Suprapubic skin (tissue), 4 donors: Measurements from ENCODE around the gene AGTPBP1. TPM values are rescaled to one million over a fixed set of nuclear protein-coding genes. Genes with fewer than 3 reads are reported as not detected.

ENCODE experiments used
- DNase-seq, 2 donors: peaks; one replicate each; pipeline ENCODE4 v3.0.0-alpha.2; 2019; ENCODE audit warnings: low spot score in 2 of 2
- H3K27ac ChIP-seq: fragments of 200-600 bp; sonication (generic); one replicate; pipeline ENCODE4 v1.5.1; 2019
- H3K27me3 ChIP-seq: fragments of 200-600 bp; sonication (generic); one replicate; pipeline ENCODE4 v1.5.1; 2019
- H3K36me3 ChIP-seq: fragments of 200-600 bp; sonication (generic); one replicate; pipeline ENCODE4 v1.5.1; 2019
- H3K4me1 ChIP-seq: fragments of 200-600 bp; sonication (generic); one replicate; pipeline ENCODE4 v1.5.1; 2019
- H3K4me3 ChIP-seq: fragments of 200-600 bp; sonication (generic); one replicate; pipeline ENCODE4 v1.5.1; 2019; ENCODE audit warnings: mild to moderate bottlenecking
- H3K9me3 ChIP-seq: fragments of 200-600 bp; sonication (generic); one replicate; pipeline ENCODE4 v1.5.1; 2019
- CTCF ChIP-seq, 2 donors: fragments of 200-600 bp in 1 of 2; fragments of 450-650 bp in 1 of 2; sonication (generic) in 1 of 2; IDR thresholded peaks; one replicate each; pipeline ENCODE4 v1.5.1; 2016 to 2019; ENCODE audit warnings: antibody characterized with exemption in 2 of 2, mild to moderate bottlenecking in 1 of 2, moderate library complexity in 1 of 2
- EP300 ChIP-seq: sonication (generic); formaldehyde crosslinking; IDR thresholded peaks from one replicate; pipeline ENCODE4 v1.6.1; 2017; ENCODE audit warnings: antibody characterized with exemption
- POLR2A ChIP-seq, 2 donors: fragments of 450-650 bp; IDR thresholded peaks; one replicate each; pipeline ENCODE4 v1.6.1; 2017; ENCODE audit warnings: antibody characterized with exemption in 2 of 2, mild to moderate bottlenecking in 2 of 2, moderate library complexity in 2 of 2
- POLR2AphosphoS5 ChIP-seq, 3 donors: sonication (generic); formaldehyde crosslinking; IDR thresholded peaks; one replicate each; pipeline ENCODE4 v1.6.1; 2017; ENCODE audit warnings: antibody characterized with exemption in 3 of 3
- WGBS: methylation state at CpG from one replicate; pipeline ENCODE4 v1.1.5; 2018; 5-methylcytosine and 5-hydroxymethylcytosine counted together
- total RNA-seq, 4 donors: library from RNA; depleted of rRNA; stranded (reverse); fragments of >200 nt; gene quantifications; one replicate each; pipeline ENCODE4 v1.1.0, GENCODE V29; 2016

Gene AGTPBP1
- total RNA-seq, 4 donors from 2014 or later: 12.0 to 19.4 (median 15.7) TPM

GRCh38 chr9:85645909-85646627, 95.7 kb downstream of the AGTPBP1 start:
- Histone ChIP-seq H3K27me3 (no peaks in the 10 kb centered on the region), H3K36me3 (no peaks in the 10 kb centered on the region), H3K27ac (no peak overlapping the region), H3K4me1 (no peaks in the 10 kb centered on the region), H3K9me3 (no peaks in the 10 kb centered on the region), H3K4me3 (no peak overlapping the region)
- 90% methylated on average over 3 of the region's 3 CpGs for WGBS
- no peak for DNase-seq
- no peak for TF ChIP-seq POLR2AphosphoS5 (IDR thresholded peaks at IDR 0.05)
- TF ChIP-seq POLR2A (IDR thresholded peaks at IDR 0.05): no peak
- no peak for TF ChIP-seq CTCF (IDR thresholded peaks at IDR 0.05)
- no peak for TF ChIP-seq EP300

GRCh38 chr9:85640425-85640824, 101.3 kb downstream of the AGTPBP1 start:
- H3K9me3 ChIP-seq: no peaks in the 10 kb centered on the region
- H3K4me3 ChIP-seq: no peak overlapping the region
- TF ChIP-seq POLR2AphosphoS5 (IDR thresholded peaks at IDR 0.05) (no peak), EP300 (no peak), CTCF (IDR thresholded peaks at IDR 0.05) (no peak), POLR2A (IDR thresholded peaks at IDR 0.05) (no peak)
- H3K36me3 ChIP-seq: no peaks in the 10 kb centered on the region
- H3K27ac ChIP-seq: no peak overlapping the region
- 84% methylated on average over 1 of the region's 1 CpG for WGBS
- H3K4me1 ChIP-seq: no peaks in the 10 kb centered on the region
- no peak for DNase-seq
- H3K27me3 ChIP-seq: no peaks in the 10 kb centered on the region

GRCh38 chr9:85639675-85640186, 102.0 kb downstream of the AGTPBP1 start:
- DNase-seq: no peak
- H3K36me3 ChIP-seq: no peaks in the 10 kb centered on the region
- H3K27ac ChIP-seq: no peak overlapping the region
- no peaks in the 10 kb centered on the region for H3K4me1 ChIP-seq
- H3K27me3 ChIP-seq: no peaks in the 10 kb centered on the region
- no peak overlapping the region for H3K4me3 ChIP-seq
- TF ChIP-seq POLR2AphosphoS5 (IDR thresholded peaks at IDR 0.05) (no peak), POLR2A (IDR thresholded peaks at IDR 0.05) (no peak), CTCF (IDR thresholded peaks at IDR 0.05) (no peak), EP300 (no peak)
- H3K9me3 ChIP-seq: no peaks in the 10 kb centered on the region
- 76% methylated on average over 3 of the region's 3 CpGs for WGBS

- no peaks in the 10 kb centered on the region for H3K4me1 ChIP-seq
- no peaks in the 10 kb centered on the region for H3K9me3 ChIP-seq
- no peaks in the 10 kb centered on the region for H3K36me3 ChIP-seq
- no peaks in the 10 kb centered on the region for H3K27me3 ChIP-seq
- 93% methylated on average over 1 of the region's 1 CpG for WGBS
- DNase-seq: no peak
- no peak overlapping the region for H3K27ac ChIP-seq
- H3K4me3 ChIP-seq: no peak overlapping the region
- TF ChIP-seq CTCF (IDR thresholded peaks at IDR 0.05) (no peak), EP300 (no peak), POLR2A (IDR thresholded peaks at IDR 0.05) (no peak), POLR2AphosphoS5 (IDR thresholded peaks at IDR 0.05) (no peak)
Observed at GRCh38 chr9:85631809-85632208, 109.9 kb downstream of the AGTPBP1 start.

GRCh38 chr9:85630676-85631075, 111.1 kb downstream of the AGTPBP1 start:
- no peak for DNase-seq
- Histone ChIP-seq H3K4me1 (no peaks in the 10 kb centered on the region), H3K27me3 (no peaks in the 10 kb centered on the region), H3K36me3 (no peaks in the 10 kb centered on the region), H3K9me3 (no peaks in the 10 kb centered on the region), H3K27ac (no peak overlapping the region), H3K4me3 (no peak overlapping the region)
- WGBS: 55% methylated on average over 1 of the region's 1 CpG
- TF ChIP-seq CTCF (IDR thresholded peaks at IDR 0.05) (no peak), EP300 (no peak), POLR2AphosphoS5 (IDR thresholded peaks at IDR 0.05) (no peak), POLR2A (IDR thresholded peaks at IDR 0.05) (no peak)
